ENCODE measurements around the gene LMX1B.
"Not testable (repeated sequence)": the region's sequence is repeated elsewhere in the genome, so short reads cannot be mapped to it uniquely, and the experiment has no call there.

LMX1B gene

GRCh38 chr9:126642839-126643238 lies 29.1 kb downstream of the LMX1B start:
- no peaks in the 10 kb centered on the region for H3K36me3 ChIP-seq (ENCODE audit: control insufficient read depth in 1 of 2, insufficient read depth in 2 of 2, low read length in 2 of 2)

GRCh38 chr9:126643945-126644527 lies 30.3 kb downstream of the LMX1B start:
- Histone ChIP-seq H3K27me3 (ENCODE audit: control insufficient read depth in 1 of 2, insufficient read depth in 2 of 2, low read length in 2 of 2) (peaks cover 87% of the 10 kb centered on the region in 2 donors), H3K36me3 (ENCODE audit: control insufficient read depth in 1 of 2, insufficient read depth in 2 of 2, low read length in 2 of 2) (no peaks in the 10 kb centered on the region), H3K4me1 (ENCODE audit: control insufficient read depth in 1 of 2, insufficient read depth in 2 of 2, low read length in 2 of 2) (no peaks in the 10 kb centered on the region), H3K4me3 (ENCODE audit: low read depth in 1 of 2, low read length in 2 of 2) (no peak overlapping the region), H3K9ac (ENCODE audit: low read depth in 1 of 2, low read length in 2 of 2) (no peak overlapping the region), H3K27ac (ENCODE audit: low read depth, low read length) (no peak overlapping the region), H3K9me3 (ENCODE audit: control insufficient read depth in 1 of 2, low read length in 2 of 2) (no peaks in the 10 kb centered on the region)

More at GRCh38 chr9:126642839-126643238, 29.1 kb downstream of the LMX1B start:
- Histone ChIP-seq H3K9ac (ENCODE audit: low read depth in 1 of 2, low read length in 2 of 2) (no peak overlapping the region), H3K27me3 (ENCODE audit: control insufficient read depth in 1 of 2, insufficient read depth in 2 of 2, low read length in 2 of 2) (peaks cover 87 to 88% of the 10 kb centered on the region in 2 donors), H3K9me3 (ENCODE audit: control insufficient read depth in 1 of 2, low read length in 2 of 2) (no peaks in the 10 kb centered on the region), H3K27ac (ENCODE audit: low read depth, low read length) (no peak overlapping the region), H3K4me1 (ENCODE audit: control insufficient read depth in 1 of 2, insufficient read depth in 2 of 2, low read length in 2 of 2) (no peaks in the 10 kb centered on the region), H3K4me3 (ENCODE audit: low read depth in 1 of 2, low read length in 2 of 2) (no peak overlapping the region)

- no peak overlapping the region for H3K9ac ChIP-seq (ENCODE audit: low read depth in 1 of 2, low read length in 2 of 2)
- no peaks in the 10 kb centered on the region for H3K36me3 ChIP-seq (ENCODE audit: control insufficient read depth in 1 of 2, insufficient read depth in 2 of 2, low read length in 2 of 2)
- H3K27me3 ChIP-seq (ENCODE audit: control insufficient read depth in 1 of 2, insufficient read depth in 2 of 2, low read length in 2 of 2): peaks cover 84 to 89% of the 10 kb centered on the region in 2 donors
- no peak overlapping the region for H3K27ac ChIP-seq (ENCODE audit: low read depth, low read length)
- H3K4me1 ChIP-seq (ENCODE audit: control insufficient read depth in 1 of 2, insufficient read depth in 2 of 2, low read length in 2 of 2): peaks cover 0 to 3% of the 10 kb centered on the region in 2 donors
- no peaks in the 10 kb centered on the region for H3K9me3 ChIP-seq (ENCODE audit: control insufficient read depth in 1 of 2, low read length in 2 of 2)
- H3K4me3 ChIP-seq (ENCODE audit: low read depth in 1 of 2, low read length in 2 of 2): no peak overlapping the region
Observed at GRCh38 chr9:126646162-126646561, 32.4 kb downstream of the LMX1B start.

GRCh38 chr9:126647585-126648411 lies 34.1 kb downstream of the LMX1B start:
- Histone ChIP-seq H3K9ac (ENCODE audit: low read depth in 1 of 2, low read length in 2 of 2) (no peak overlapping the region), H3K4me3 (ENCODE audit: low read depth in 1 of 2, low read length in 2 of 2) (no peak overlapping the region), H3K27ac (ENCODE audit: low read depth, low read length) (no peak overlapping the region), H3K4me1 (ENCODE audit: control insufficient read depth in 1 of 2, insufficient read depth in 2 of 2, low read length in 2 of 2) (peaks cover 0 to 17% of the 10 kb centered on the region in 2 donors), H3K9me3 (ENCODE audit: control insufficient read depth in 1 of 2, low read length in 2 of 2) (no peaks in the 10 kb centered on the region), H3K27me3 (ENCODE audit: control insufficient read depth in 1 of 2, insufficient read depth in 2 of 2, low read length in 2 of 2) (peaks cover 87 to 90% of the 10 kb centered on the region in 2 donors), H3K36me3 (ENCODE audit: control insufficient read depth in 1 of 2, insufficient read depth in 2 of 2, low read length in 2 of 2) (no peaks in the 10 kb centered on the region)

- no peaks in the 10 kb centered on the region for H3K9me3 ChIP-seq (ENCODE audit: control insufficient read depth in 1 of 2, low read length in 2 of 2)
- H3K9ac ChIP-seq (ENCODE audit: low read depth in 1 of 2, low read length in 2 of 2): no peak overlapping the region
- H3K4me1 ChIP-seq (ENCODE audit: control insufficient read depth in 1 of 2, insufficient read depth in 2 of 2, low read length in 2 of 2): peaks cover 0 to 17% of the 10 kb centered on the region in 2 donors
- peaks cover 76 to 90% of the 10 kb centered on the region in 2 donors for H3K27me3 ChIP-seq (ENCODE audit: control insufficient read depth in 1 of 2, insufficient read depth in 2 of 2, low read length in 2 of 2)
- no peaks in the 10 kb centered on the region for H3K36me3 ChIP-seq (ENCODE audit: control insufficient read depth in 1 of 2, insufficient read depth in 2 of 2, low read length in 2 of 2)
- H3K4me3 ChIP-seq (ENCODE audit: low read depth in 1 of 2, low read length in 2 of 2): no peak overlapping the region
- H3K27ac ChIP-seq (ENCODE audit: low read depth, low read length): no peak overlapping the region
Observed at GRCh38 chr9:126649477-126649876, 35.7 kb downstream of the LMX1B start.

GRCh38 chr9:126650404-126651341 lies 36.9 kb downstream of the LMX1B start:
- Histone ChIP-seq H3K9me3 (ENCODE audit: control insufficient read depth in 1 of 2, low read length in 2 of 2) (no peaks in the 10 kb centered on the region), H3K9ac (ENCODE audit: low read depth in 1 of 2, low read length in 2 of 2) (no peak overlapping the region), H3K27ac (ENCODE audit: low read depth, low read length) (no peak overlapping the region), H3K27me3 (ENCODE audit: control insufficient read depth in 1 of 2, insufficient read depth in 2 of 2, low read length in 2 of 2) (peaks cover 74 to 85% of the 10 kb centered on the region in 2 donors), H3K4me3 (ENCODE audit: low read depth in 1 of 2, low read length in 2 of 2) (no peak overlapping the region), H3K36me3 (ENCODE audit: control insufficient read depth in 1 of 2, insufficient read depth in 2 of 2, low read length in 2 of 2) (no peaks in the 10 kb centered on the region), H3K4me1 (ENCODE audit: control insufficient read depth in 1 of 2, insufficient read depth in 2 of 2, low read length in 2 of 2) (peaks cover 0 to 17% of the 10 kb centered on the region in 2 donors)

- H3K9ac ChIP-seq (ENCODE audit: low read depth in 1 of 2, low read length in 2 of 2): no peak overlapping the region
- H3K27me3 ChIP-seq (ENCODE audit: control insufficient read depth in 1 of 2, insufficient read depth in 2 of 2, low read length in 2 of 2): peaks cover 76 to 84% of the 10 kb centered on the region in 2 donors
- H3K27ac ChIP-seq (ENCODE audit: low read depth, low read length): no peak overlapping the region
Observed at GRCh38 chr9:126652140-126652582, 38.4 kb downstream of the LMX1B start.

GRCh38 chr9:126654124-126654523 lies 40.4 kb downstream of the LMX1B start:
- H3K9me3 ChIP-seq (ENCODE audit: control insufficient read depth in 1 of 2, low read length in 2 of 2): no peaks in the 10 kb centered on the region
- no peaks in the 10 kb centered on the region for H3K36me3 ChIP-seq (ENCODE audit: control insufficient read depth in 1 of 2, insufficient read depth in 2 of 2, low read length in 2 of 2)
- no peak overlapping the region for H3K9ac ChIP-seq (ENCODE audit: low read depth in 1 of 2, low read length in 2 of 2)
- peaks cover 67 to 69% of the 10 kb centered on the region in 2 donors for H3K27me3 ChIP-seq (ENCODE audit: control insufficient read depth in 1 of 2, insufficient read depth in 2 of 2, low read length in 2 of 2)
- no peak overlapping the region for H3K4me3 ChIP-seq (ENCODE audit: low read depth in 1 of 2, low read length in 2 of 2)
- H3K4me1 ChIP-seq (ENCODE audit: control insufficient read depth in 1 of 2, insufficient read depth in 2 of 2, low read length in 2 of 2): peaks cover 0 to 17% of the 10 kb centered on the region in 2 donors
- no peak overlapping the region for H3K27ac ChIP-seq (ENCODE audit: low read depth, low read length)

More at GRCh38 chr9:126652140-126652582, 38.4 kb downstream of the LMX1B start:
- H3K36me3 ChIP-seq (ENCODE audit: control insufficient read depth in 1 of 2, insufficient read depth in 2 of 2, low read length in 2 of 2): no peaks in the 10 kb centered on the region
- H3K4me3 ChIP-seq (ENCODE audit: low read depth in 1 of 2, low read length in 2 of 2): no peak overlapping the region
- peaks cover 0 to 17% of the 10 kb centered on the region in 2 donors for H3K4me1 ChIP-seq (ENCODE audit: control insufficient read depth in 1 of 2, insufficient read depth in 2 of 2, low read length in 2 of 2)
- no peaks in the 10 kb centered on the region for H3K9me3 ChIP-seq (ENCODE audit: control insufficient read depth in 1 of 2, low read length in 2 of 2)

GRCh38 chr9:126656214-126656613 lies 42.5 kb downstream of the LMX1B start:
- H3K4me1 ChIP-seq (ENCODE audit: control insufficient read depth in 1 of 2, insufficient read depth in 2 of 2, low read length in 2 of 2): peaks cover 0 to 14% of the 10 kb centered on the region in 2 donors
- not testable (repeated sequence) for H3K9ac ChIP-seq (ENCODE audit: low read depth in 1 of 2, low read length in 2 of 2); H3K4me3 ChIP-seq (ENCODE audit: low read depth in 1 of 2, low read length in 2 of 2); H3K36me3 ChIP-seq (ENCODE audit: control insufficient read depth in 1 of 2, insufficient read depth in 2 of 2, low read length in 2 of 2); H3K9me3 ChIP-seq (ENCODE audit: control insufficient read depth in 1 of 2, low read length in 2 of 2); H3K27ac ChIP-seq (ENCODE audit: low read depth, low read length)
- H3K27me3 ChIP-seq (ENCODE audit: control insufficient read depth in 1 of 2, insufficient read depth in 2 of 2, low read length in 2 of 2): peaks cover 50 to 55% of the 10 kb centered on the region in 2 donors
